Measurements from ENCODE around the gene PPP2R5C.

DNA sequence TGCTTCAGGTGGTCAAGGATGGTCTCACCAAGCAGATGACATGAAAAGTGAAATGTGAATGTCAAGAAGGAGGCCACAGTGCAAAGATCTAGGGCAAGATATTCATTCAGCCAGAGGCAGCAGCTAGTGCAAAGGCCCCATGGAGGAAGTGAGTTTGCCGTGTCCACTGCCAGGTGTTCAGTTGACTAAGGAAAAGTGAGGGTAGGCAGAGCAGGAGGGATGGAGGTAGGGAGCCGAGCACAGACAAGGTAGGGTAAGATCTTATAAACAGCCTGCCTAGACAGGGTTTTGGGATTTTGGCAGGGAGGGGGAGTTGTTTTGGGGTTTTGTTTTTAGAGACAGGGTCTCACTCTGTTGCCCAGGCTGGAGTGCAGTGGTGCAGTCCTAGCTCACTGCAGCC is 11.9 kb downstream of the PPP2R5C start:
- TF ChIP-seq JUND (IDR thresholded peaks at IDR 0.05; ENCODE audit: low read length) (no peak), CTCF (IDR thresholded peaks at IDR 0.05; ENCODE audit: control extremely low read depth in 1 of 3, insufficient read depth in 1 of 3, low read depth in 1 of 3, low read length in 3 of 3) (no peak), ATF2 (IDR thresholded peaks at IDR 0.05; ENCODE audit: low read length) (no peak), SP4 (IDR thresholded peaks at IDR 0.05; ENCODE audit: low read length) (no peak), SP1 (IDR thresholded peaks at IDR 0.05; ENCODE audit: low read depth, low read length) (no peak), EP300 (IDR thresholded peaks at IDR 0.05; ENCODE audit: borderline replicate concordance in 1 of 2, low read depth in 2 of 2, low read length in 2 of 2) (no peak), EZH2 (IDR thresholded peaks at IDR 0.05; ENCODE audit: low read depth, low read length, severe bottlenecking) (no peak), PHF8 (conservative IDR thresholded peaks at IDR 0.05; ENCODE audit: low read depth, low read length) (no peak), SUZ12 (IDR thresholded peaks at IDR 0.05; ENCODE audit: low read length) (no peak), KDM1A (IDR thresholded peaks at IDR 0.05; ENCODE audit: borderline replicate concordance, low read length) (no peak), POU5F1 (IDR thresholded peaks at IDR 0.05; ENCODE audit: low read depth, low read length) (no peak), POLR2A (IDR thresholded peaks at IDR 0.05; ENCODE audit: control extremely low read depth in 1 of 2, low read depth in 2 of 2, low read length in 2 of 2) (no peak)
